Pancreas (tissue), 10 donors: Measurements from ENCODE around the gene THBS2. TPM values are rescaled to one million over a fixed set of nuclear protein-coding genes. Genes with fewer than 3 reads are reported as not detected.
"Not testable (repeated sequence)": the region's sequence is repeated elsewhere in the genome, so short reads cannot be mapped to it uniquely, and the experiment has no call there.

Source experiments
- ATAC-seq, 4 donors: fragments of 200-7000 bp; cut with Tn5 transposase; one replicate each; pipeline versions ENCODE4 v1.8.0 to v1.9.1; 2020; ENCODE audit warnings: mild to moderate bottlenecking in 4 of 4, moderate library complexity in 4 of 4
- DNase-seq, 6 donors: peaks; one replicate each; pipeline ENCODE4 v3.0.0-alpha.2; 2020
- FAIRE-seq: peaks from 2 replicates; lab custom pipeline; 2012; peaks lifted over from hg19 to GRCh38; lab: Jason Lieb, UNC
- H3K27ac ChIP-seq, 4 donors: fragments of 200-600 bp; sonication (generic); 1 replicate in 3 of 4; 2 replicates in 1 of 4; pipeline versions ENCODE4 v1.5.0 to v1.8.0; 2020
- H3K27me3 ChIP-seq, 4 donors: fragments of 200-600 bp; one replicate each; pipeline ENCODE4 v1.8.0; 2021
- H3K36me3 ChIP-seq, 3 donors: fragments of 200-600 bp; sonication (generic) in 1 of 3; one replicate each; pipeline versions ENCODE4 v1.5.0 to v1.8.0; 2020 to 2021
- H3K4me1 ChIP-seq, 3 donors: fragments of 200-600 bp; one replicate each; pipeline ENCODE4 v1.8.0; 2021
- H3K4me3 ChIP-seq, 4 donors: fragments of 200-600 bp; sonication (generic) in 2 of 4; one replicate each; pipeline versions ENCODE4 v1.5.0 to v1.8.0; 2020 to 2021
- H3K9me3 ChIP-seq, 4 donors: fragments of 200-600 bp; one replicate each; pipeline ENCODE4 v1.8.0; 2021
- CTCF ChIP-seq, 4 donors: fragments of 200-600 bp; sonication (generic) in 3 of 4; IDR thresholded peaks; one replicate each; pipeline versions ENCODE4 v1.5.0 to v1.8.0; 2021; ENCODE audit warnings: antibody characterized with exemption in 4 of 4
- WGBS, 2 donors: extraction: QIAGEN DNeasy Blood & Tissue Kit; methylation state at CpG; one replicate each; pipeline ENCODE4 v1.1.7; 2013; 5-methylcytosine and 5-hydroxymethylcytosine counted together
- intact Hi-C, 3 donors: fragments of 100-400 bp; cut with DNase I; formaldehyde crosslinking; loops; one replicate each; pipeline versions ENCODE4 v1.11.1 to v1.14.2; 2022
- polyA plus RNA-seq, 2 donors: library from polyadenylated mRNA; stranded (reverse); fragments of 200-250 nt; gene quantifications; one replicate each; pipeline ENCODE4 v1.2.3, GENCODE V29; 2013
- total RNA-seq, 6 donors: library from RNA; stranded (reverse); fragmentation: NEBNext Ultra II Directional in 4 of 6; extraction: Animal tissue kit (Norgen Biotek cat#: 25700) in 4 of 6; gene quantifications; one replicate each; pipeline versions ENCODE4 v1.2.1 to v1.2.4, GENCODE V29; 2021 to 2023
- donor health status: healthy with polysubstance abuse.
- donor health status: DM: no; HTN: no; CAD: no; lungs with moderate emphysema.
- donor health status: DM: no; HTN: no; CAD: no.
- donor health status: control.
- donor health status: control.
- donor health status: Bipolar disorder and iron deficiency.
- donor health status: DM: yes; HTN: yes; CAD: no.
- donor health status: DM: no; HTN: no; CAD: no.
- donor health status: DM: no; HTN: no; CAD: no.
- donor health status: DM: yes; HTN: yes; CAD: no.

Gene THBS2
- total and polyA plus RNA-seq, 8 donors = 0.96 to 39.4 (median 2.6) TPM

- H3K9me3 ChIP-seq = no peaks in the 10 kb centered on the region
- intact Hi-C loops = no loop called here
- ATAC-seq (no peak), FAIRE-seq (no peak), DNase-seq (no peak)
- H3K27ac ChIP-seq = no peak overlapping the region
- TF ChIP-seq CTCF (IDR thresholded peaks at IDR 0.05) = no peak
- no peaks in the 10 kb centered on the region for H3K36me3 ChIP-seq
- H3K4me3 ChIP-seq = no peak overlapping the region
- no peaks in the 10 kb centered on the region for H3K27me3 ChIP-seq
- H3K4me1 ChIP-seq = no peaks in the 10 kb centered on the region
- WGBS, 2 donors = 71 to 75% methylated on average over 12 of the region's 12 CpGs
Measured at GRCh38 chr6:169265486-169266131, 12.0 kb upstream of the THBS2 start.

- Histone ChIP-seq H3K36me3 (no peaks in the 10 kb centered on the region), H3K4me1 (no peaks in the 10 kb centered on the region), H3K27me3 (no peaks in the 10 kb centered on the region), H3K9me3 (no peaks in the 10 kb centered on the region), H3K27ac (no peak overlapping the region), H3K4me3 (no peak overlapping the region)
- no peak for TF ChIP-seq CTCF (IDR thresholded peaks at IDR 0.05)
- peak in 3 of 6 donors; percentile 31 to 65 (median 57) for DNase-seq
- intact Hi-C loops = no loop called here
- no peak for FAIRE-seq
- WGBS, 2 donors = 51 to 56% methylated on average over 21 of the region's 21 CpGs
- peak in 3 of 4 donors; percentile 21 to 70 (median 65) for ATAC-seq
Measured at GRCh38 chr6:169263836-169264608, 10.4 kb upstream of the THBS2 start.

- H3K36me3 ChIP-seq = no peaks in the 10 kb centered on the region
- no peak overlapping the region for H3K27ac ChIP-seq
- no peak for TF ChIP-seq CTCF (IDR thresholded peaks at IDR 0.05)
- FAIRE-seq (no peak), ATAC-seq (no peak), DNase-seq (no peak)
- no peaks in the 10 kb centered on the region for H3K27me3 ChIP-seq
- WGBS, 2 donors = 46 to 52% methylated on average over 3 of the region's 3 CpGs
- H3K4me3 ChIP-seq = no peak overlapping the region
- no peaks in the 10 kb centered on the region for H3K9me3 ChIP-seq
- intact Hi-C loops = no loop called here
- no peaks in the 10 kb centered on the region for H3K4me1 ChIP-seq
Measured at GRCh38 chr6:169263374-169263773, 9.7 kb upstream of the THBS2 start.

- H3K4me1 ChIP-seq, H3K36me3 ChIP-seq, ATAC-seq, FAIRE-seq, H3K27ac ChIP-seq, H3K27me3 ChIP-seq, H3K4me3 ChIP-seq, H3K9me3 ChIP-seq, intact Hi-C loops, DNase-seq: not testable (repeated sequence)
- 86 to 87% methylated on average over 14 of the region's 14 CpGs for WGBS, 2 donors
Measured at GRCh38 chr6:169262602-169263001, 9.0 kb upstream of the THBS2 start.

- H3K4me3 ChIP-seq = no peak overlapping the region
- H3K4me1 ChIP-seq = no peaks in the 10 kb centered on the region
- H3K9me3 ChIP-seq = no peaks in the 10 kb centered on the region
- 84 to 94% methylated on average over 8 of the region's 8 CpGs for WGBS, 2 donors
- H3K27me3 ChIP-seq = peaks cover 0 to 7% (median 2%) of the 10 kb centered on the region in 4 donors
- ATAC-seq (no peak), DNase-seq (no peak), FAIRE-seq (no peak)
- intact Hi-C loops = no loop called here
- no peaks in the 10 kb centered on the region for H3K36me3 ChIP-seq
- no peak for TF ChIP-seq CTCF (IDR thresholded peaks at IDR 0.05)
- H3K27ac ChIP-seq = no peak overlapping the region
Measured at GRCh38 chr6:169256518-169256917, 2.9 kb upstream of the THBS2 start.
